Measurements from ENCODE around the gene MRPS11.

The MRPS11 gene

GRCh38 chr15:88467073-88467934 is at the start of gene MRPS11, which contains the start of gene MRPL46:
Gene MRPS11 (plus strand): TSS chr15:88467708. CDS start chr15:88467718, 10 bp downstream.
Gene MRPL46 (minus strand): TSS chr15:88467388. CDS start chr15:88467377, 11 bp downstream.
- in situ Hi-C loops (cut with HindIII; ENCODE audit: low sequenced_read_pairs), result no loop called here

DNA sequence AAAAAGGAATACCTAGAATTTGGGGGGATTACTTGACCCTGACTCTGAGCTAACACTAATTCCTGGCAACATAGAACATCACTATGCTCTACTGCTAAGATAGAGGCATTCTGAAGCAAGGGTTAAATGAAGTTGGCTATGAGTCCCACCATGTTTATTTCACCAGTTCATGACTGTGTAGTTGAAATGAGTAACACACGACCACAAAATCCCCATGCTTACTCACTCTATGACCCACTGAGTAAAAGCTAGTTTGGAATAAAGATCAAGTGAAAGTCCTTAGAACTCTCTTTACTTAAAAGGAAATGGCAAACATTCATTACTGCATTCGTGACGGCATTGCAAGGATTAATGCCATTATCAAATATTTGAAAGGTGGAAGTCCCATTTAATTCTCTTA is 47.7 kb upstream of the MRPS11 start:
- in situ Hi-C loops (cut with HindIII; ENCODE audit: low sequenced_read_pairs), result no loop called here

- in situ Hi-C loops (cut with HindIII; ENCODE audit: low sequenced_read_pairs), result no loop called here
Observed at GRCh38 chr15:88423331-88423730, 44.2 kb upstream of the MRPS11 start.

DNA sequence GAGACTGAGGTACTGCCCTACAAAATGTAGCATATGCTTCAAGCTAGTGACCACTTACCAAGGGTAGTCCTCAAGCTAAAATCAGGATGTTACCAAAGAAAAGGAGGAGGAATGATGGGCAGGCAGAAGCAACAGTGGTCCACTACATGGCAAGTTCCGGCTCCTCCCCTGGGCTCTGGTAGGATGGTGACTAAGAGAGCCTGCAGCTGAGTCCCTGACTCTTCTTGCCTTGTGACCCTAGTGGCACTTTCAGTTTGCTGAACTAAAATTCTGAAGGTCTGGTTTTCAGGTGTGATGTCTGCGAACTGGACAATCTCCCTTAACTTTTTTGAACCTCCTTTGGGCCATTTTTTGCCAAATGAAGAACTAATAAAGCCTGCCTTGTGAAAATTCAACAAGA is 41.2 kb upstream of the MRPS11 start:
- in situ Hi-C loops (cut with HindIII; ENCODE audit: low sequenced_read_pairs), result no loop called here

GRCh38 chr15:88428053-88428452 is 39.5 kb upstream of the MRPS11 start:
- in situ Hi-C loops (cut with HindIII; ENCODE audit: low sequenced_read_pairs), result no loop called here

- in situ Hi-C loops (cut with HindIII; ENCODE audit: low sequenced_read_pairs), result no loop called here
Observed at GRCh38 chr15:88428805-88429605, 38.5 kb upstream of the MRPS11 start.

DNA sequence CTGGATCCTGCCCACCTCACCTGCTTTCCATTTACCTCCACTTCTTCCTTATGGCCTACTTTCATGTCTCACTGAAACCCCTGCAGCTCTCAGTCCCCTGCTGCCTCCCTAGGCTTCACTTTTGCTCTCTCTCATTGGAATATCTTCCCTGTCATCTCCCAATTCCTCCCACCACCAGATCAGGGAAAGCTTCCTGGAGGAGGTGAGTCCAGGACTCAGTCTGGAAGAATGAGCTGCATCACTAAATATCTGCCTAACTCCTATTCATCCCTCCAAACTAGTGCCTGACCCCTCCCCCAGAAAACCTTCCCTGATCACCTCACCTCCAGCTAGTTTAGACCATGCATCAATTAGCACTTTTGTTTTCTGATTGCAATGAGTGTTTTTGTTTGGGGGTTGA is 37.5 kb upstream of the MRPS11 start:
- in situ Hi-C loops (cut with HindIII; ENCODE audit: low sequenced_read_pairs), result loop anchor here (5.0 kb wide), 1 partner anchor 38 kb away; no protein-coding TSS in a partner anchor

- in situ Hi-C loops (cut with HindIII; ENCODE audit: low sequenced_read_pairs), result loop anchor here (5.0 kb wide), 1 partner anchor 39 kb away; no protein-coding TSS in a partner anchor
Observed at GRCh38 chr15:88431441-88431840, 36.1 kb upstream of the MRPS11 start.

DNA sequence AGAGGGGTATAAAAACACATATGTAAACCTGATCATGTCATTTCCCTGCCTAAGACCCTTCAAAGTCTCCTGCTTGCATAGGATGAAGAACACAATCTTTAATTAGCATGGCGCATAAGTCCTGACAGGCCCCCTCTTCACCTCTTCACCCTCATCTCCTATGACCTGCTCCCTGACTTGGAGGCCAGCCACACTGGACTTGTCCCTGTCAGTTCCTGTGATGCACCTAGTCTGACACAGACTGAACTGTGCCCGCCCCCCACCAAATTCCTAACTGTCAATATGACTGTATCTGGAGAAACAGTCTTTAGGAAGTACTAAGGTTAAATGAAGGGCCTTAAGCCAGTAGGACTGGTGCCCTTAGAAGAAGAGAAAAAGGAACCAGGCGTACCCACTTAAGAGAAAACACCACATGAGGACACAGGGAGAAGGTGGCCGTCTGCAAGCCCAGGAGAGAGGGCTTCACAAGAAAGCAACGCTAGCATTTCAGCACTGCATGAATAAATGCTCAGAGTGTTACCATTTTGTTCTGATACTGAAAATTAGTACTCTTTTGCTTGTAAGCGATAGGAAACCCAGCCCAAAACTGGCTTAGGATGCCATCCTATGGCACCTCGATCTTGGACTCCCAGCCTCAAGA is 34.3 kb upstream of the MRPS11 start:
- in situ Hi-C loops (cut with HindIII; ENCODE audit: low sequenced_read_pairs), result loop anchor here (5.0 kb wide), 1 partner anchor 41 kb away; no protein-coding TSS in a partner anchor

DNA sequence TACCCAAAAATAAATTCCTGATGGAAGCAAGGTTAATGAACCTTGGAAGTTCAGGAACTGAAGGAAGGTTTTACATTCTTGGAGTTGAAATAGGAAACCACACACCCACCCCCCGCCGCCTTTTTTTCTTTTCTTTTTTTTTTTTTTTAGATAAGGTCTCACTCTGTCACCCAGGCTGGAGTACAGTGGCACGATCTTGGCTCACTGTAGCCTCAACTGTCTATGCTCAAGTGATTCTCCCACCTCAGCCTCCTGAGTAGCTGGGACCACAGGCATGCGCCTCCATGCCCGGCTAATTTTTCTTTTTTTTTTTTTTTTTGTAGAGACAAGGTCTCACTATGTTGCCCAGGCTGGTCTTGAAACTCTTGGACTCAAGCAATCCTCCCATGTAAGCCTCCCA is 33.4 kb upstream of the MRPS11 start:
- in situ Hi-C loops (cut with HindIII; ENCODE audit: low sequenced_read_pairs), result loop anchor here (5.0 kb wide), 1 partner anchor 42 kb away; no protein-coding TSS in a partner anchor

DNA sequence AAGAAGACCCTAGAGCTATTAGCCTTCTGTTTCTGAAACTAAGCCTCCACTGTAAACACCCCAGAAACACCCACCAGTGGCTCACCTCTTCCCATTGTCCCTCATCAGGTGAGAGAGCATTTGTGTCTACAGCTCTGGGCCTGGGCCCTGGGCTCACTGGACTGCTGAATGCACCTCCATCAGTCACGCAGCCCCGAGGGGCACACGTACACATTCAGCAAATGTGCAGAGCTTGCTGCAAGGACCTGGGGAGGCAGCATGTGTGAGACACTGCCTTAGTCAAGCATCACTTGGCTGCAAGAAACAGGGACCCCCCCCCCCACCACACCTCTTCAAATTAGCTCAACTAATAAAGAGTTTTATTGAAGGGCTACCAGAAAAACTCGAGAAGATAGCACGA is 29.3 kb upstream of the MRPS11 start:
- in situ Hi-C loops (cut with HindIII; ENCODE audit: low sequenced_read_pairs), result no loop called here

GRCh38 chr15:88440021-88440420 is 27.5 kb upstream of the MRPS11 start:
- in situ Hi-C loops (cut with HindIII; ENCODE audit: low sequenced_read_pairs), result no loop called here

GRCh38 chr15:88441076-88441730 is 26.3 kb upstream of the MRPS11 start:
- in situ Hi-C loops (cut with HindIII; ENCODE audit: low sequenced_read_pairs), result no loop called here

DNA sequence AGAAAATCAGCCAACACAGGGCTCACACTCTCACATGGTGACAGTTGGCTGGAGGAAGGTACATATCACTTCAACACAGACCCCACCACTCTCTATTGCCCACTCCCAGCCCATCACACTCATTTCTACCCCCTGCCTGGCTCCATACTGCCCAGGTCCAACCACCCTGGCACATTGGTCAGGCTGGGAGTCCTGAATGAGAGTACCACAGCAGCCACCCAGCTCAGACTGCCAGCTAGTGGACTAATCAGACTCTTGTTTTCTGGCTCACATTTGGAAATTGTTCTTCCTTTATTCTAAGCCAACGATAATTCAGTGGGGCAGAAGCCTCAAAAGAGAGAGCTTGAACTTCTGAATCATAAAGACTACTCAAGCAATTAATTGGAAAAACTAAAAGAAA is 20.3 kb upstream of the MRPS11 start:
- in situ Hi-C loops (cut with HindIII; ENCODE audit: low sequenced_read_pairs), result no loop called here

DNA sequence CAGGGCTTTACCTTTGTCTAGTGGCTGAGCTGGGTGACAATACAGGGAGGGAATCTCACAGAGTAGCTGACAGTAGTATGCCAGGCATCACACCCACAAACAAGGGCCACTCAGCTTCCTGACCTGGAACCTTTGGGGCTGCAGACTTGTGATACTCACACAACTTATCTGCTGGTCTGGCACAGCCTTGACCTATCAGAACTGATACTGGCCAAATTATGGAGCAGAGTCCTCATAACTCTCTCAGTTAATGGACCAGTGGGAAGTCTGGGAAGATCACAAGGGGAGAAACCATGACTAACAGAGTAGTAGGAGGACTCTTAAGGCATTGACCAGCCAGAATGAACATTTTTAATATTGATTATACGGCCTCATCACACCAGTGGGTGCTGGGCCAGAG is 19.8 kb upstream of the MRPS11 start:
- in situ Hi-C loops (cut with HindIII; ENCODE audit: low sequenced_read_pairs), result no loop called here

- in situ Hi-C loops (cut with HindIII; ENCODE audit: low sequenced_read_pairs), result no loop called here
Observed at GRCh38 chr15:88448991-88449461, 18.5 kb upstream of the MRPS11 start.

DNA sequence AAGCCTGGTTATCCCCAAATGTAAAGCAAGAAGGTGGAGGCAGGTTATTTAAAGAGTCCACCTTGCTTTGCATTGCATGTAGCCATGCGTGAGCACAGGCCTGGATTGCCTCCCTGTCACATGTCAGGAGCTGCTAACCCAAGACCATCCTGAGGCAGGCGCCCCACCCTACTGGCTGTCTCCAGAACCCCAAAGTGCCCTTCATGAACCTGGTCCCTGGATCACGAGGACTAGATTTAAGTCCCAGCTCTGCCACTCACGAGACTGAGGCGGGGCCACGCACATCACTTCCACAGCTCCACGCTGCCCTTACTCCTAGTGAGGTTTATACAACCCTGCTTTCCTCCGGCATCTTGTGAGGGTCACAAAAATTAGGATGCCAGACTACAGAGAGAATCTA is 17.9 kb upstream of the MRPS11 start:
- in situ Hi-C loops (cut with HindIII; ENCODE audit: low sequenced_read_pairs), result no loop called here

DNA sequence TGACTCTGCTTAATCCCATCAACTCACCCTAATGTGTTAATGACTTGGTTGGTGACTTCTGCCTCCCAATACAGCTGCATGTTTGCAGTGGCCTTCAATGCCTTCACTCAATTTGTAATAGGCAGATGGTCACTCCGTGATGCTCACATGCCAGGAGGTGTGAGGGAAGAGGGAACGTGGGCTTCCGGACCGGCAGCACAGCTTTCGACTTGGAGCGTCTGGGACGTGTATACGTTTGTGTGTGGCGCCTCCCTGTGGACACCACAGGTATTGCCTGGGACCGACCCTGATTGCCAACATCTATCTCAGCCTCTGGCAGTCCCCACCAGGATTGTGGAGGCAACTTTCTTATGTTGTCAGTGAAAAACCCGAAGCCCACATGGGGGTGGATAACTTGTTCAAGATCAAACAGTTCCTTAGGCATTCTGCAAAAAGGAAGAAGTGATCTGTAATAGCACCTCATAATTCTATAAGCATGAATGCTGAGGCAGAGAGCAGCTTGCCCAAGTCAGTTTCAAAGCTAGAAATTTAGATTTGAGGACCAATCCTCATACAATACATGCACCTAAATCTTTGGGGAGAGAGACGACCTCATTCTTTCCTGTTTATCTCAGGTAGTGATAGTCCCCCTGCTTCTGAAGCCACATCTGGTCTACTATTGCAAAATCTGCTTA is 17.2 kb upstream of the MRPS11 start:
- in situ Hi-C loops (cut with HindIII; ENCODE audit: low sequenced_read_pairs), result no loop called here

DNA sequence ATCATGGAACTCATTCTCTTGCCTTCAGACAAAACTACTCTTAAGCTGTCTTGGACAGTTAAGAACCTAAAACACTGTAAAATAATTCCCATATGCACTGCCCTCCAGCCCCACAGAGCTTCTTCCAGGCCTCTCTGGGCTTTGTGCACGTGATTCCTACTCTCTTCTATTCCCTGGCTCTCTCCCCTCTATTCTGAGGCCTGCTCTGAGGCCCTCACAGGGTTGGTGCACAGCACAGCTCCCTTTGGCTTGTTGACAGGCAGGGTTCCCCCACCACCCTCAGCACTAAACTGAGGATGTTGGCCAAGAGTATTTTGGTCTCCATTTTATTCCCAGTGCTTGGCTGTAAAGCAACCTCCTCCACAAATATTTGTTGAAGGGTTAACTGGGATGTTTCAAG is 13.9 kb upstream of the MRPS11 start:
- in situ Hi-C loops (cut with HindIII; ENCODE audit: low sequenced_read_pairs), result no loop called here

- in situ Hi-C loops (cut with HindIII; ENCODE audit: low sequenced_read_pairs), result no loop called here
Observed at GRCh38 chr15:88454236-88454635, 13.3 kb upstream of the MRPS11 start.

All from endothelial cell of hepatic sinusoid (primary cell).